HepG2 (cell line): ENCODE data around the gene PLEKHA8. TPM values are rescaled to one million over a fixed set of nuclear protein-coding genes. Genes with fewer than 3 reads are reported as not detected.

Experiments
- ATAC-seq: fragments of 200-7000 bp; cut with Tn5 transposase; 3 replicates; pipeline ENCODE4 v1.9.1; 2020; ENCODE audit warnings: mild to moderate bottlenecking, moderate library complexity
- BruUV-seq: library from RNA; stranded (reverse); fragments of 400-500 nt; replicated peaks from 2 replicates; lab custom pipeline; 2021; lab: Mats Ljungman, UMichigan
- CTCF ChIA-PET: fragments of 300-600 bp; formaldehyde crosslinking; extraction: SDS; loops from one replicate; lab custom pipeline; 2021; ENCODE audit warnings: low total read pairs, inconsistent platforms, low intra/inter-chr PET ratio; lab: Yijun Ruan, JAX
- POLR2A ChIA-PET: fragments of 350-600 bp; sonication (Branson Sonifier 250); formaldehyde crosslinking; loops from one replicate; lab custom pipeline; 2020; ENCODE audit warnings: antibody characterized with exemption, inconsistent platforms; lab: Yijun Ruan, JAX
- DNase-seq: peaks from one replicate; pipeline ENCODE4 v3.0.0-alpha.2; 2015; ENCODE audit warnings: low spot score
- FAIRE-seq: peaks from 3 replicates; lab custom pipeline; 2011; peaks lifted over from hg19 to GRCh38; lab: Jason Lieb, UNC
- H2AFZ ChIP-seq: one replicate; pipeline ENCODE4 v1.6.1; 2011; ENCODE audit warnings: low read length, inconsistent platforms
- H3K27ac ChIP-seq: fragments of 300-600 bp; 3 replicates; pipeline ENCODE4 v1.8.0; 2011; ENCODE audit warnings: mixed run types, mild to moderate bottlenecking, mixed read lengths, low read length, inconsistent platforms; ENCODE audit not compliant: insufficient read depth; ENCODE audit errors: extremely low read length
- H3K27me3 ChIP-seq, 2 experiments: fragments of 200-600 bp in 1 of 2; 2 replicates in 1 of 2; 3 replicates in 1 of 2; pipeline versions ENCODE4 v1.6.0 to v1.8.0; 2011; ENCODE audit warnings: low read length in 2 of 2, mild to moderate bottlenecking in 2 of 2, moderate library complexity in 2 of 2, inconsistent platforms in 1 of 2; ENCODE audit not compliant: insufficient read depth in 2 of 2, control insufficient read depth in 1 of 2
- H3K36me3 ChIP-seq, 2 experiments: fragments of 200-600 bp in 1 of 2; replicated peaks in 1 of 2; 2 replicates in 1 of 2; 3 replicates in 1 of 2; pipeline versions ENCODE4 v1.5.1 to v1.8.0; 2011; ENCODE audit warnings: low read length in 2 of 2, inconsistent platforms in 1 of 2; ENCODE audit not compliant: insufficient read depth in 2 of 2, control insufficient read depth in 1 of 2
- H3K4me1 ChIP-seq: 2 replicates; pipeline ENCODE4 v1.5.1; 2012; ENCODE audit warnings: low read length, inconsistent platforms; ENCODE audit not compliant: insufficient read depth
- H3K4me2 ChIP-seq: 2 replicates; pipeline ENCODE4 v1.6.0; 2011; ENCODE audit warnings: low read depth, low read length, inconsistent platforms
- H3K4me3 ChIP-seq, 3 experiments: fragments of 200-600 bp in 1 of 3; sonication (generic), shearing (Covaris generic) in 1 of 3; replicated peaks in 1 of 3; 2 replicates each; pipeline ENCODE4 v1.5.1; 2011 to 2016; ENCODE audit warnings: low read length in 3 of 3, inconsistent platforms in 2 of 3, low read depth in 2 of 3, mild to moderate bottlenecking in 2 of 3, control low read depth in 1 of 3, mixed read lengths in 1 of 3; ENCODE audit not compliant: insufficient read depth in 1 of 3
- H3K79me2 ChIP-seq: one replicate; pipeline ENCODE4 v1.6.1; 2011; ENCODE audit warnings: low read length, inconsistent platforms; ENCODE audit not compliant: insufficient read depth
- H3K9ac ChIP-seq: 2 replicates; pipeline ENCODE4 v1.6.0; 2011; ENCODE audit warnings: mild to moderate bottlenecking, low read depth, low read length, inconsistent platforms; ENCODE audit not compliant: insufficient read depth
- H3K9me3 ChIP-seq: 2 replicates; pipeline ENCODE4 v1.5.1; 2012; ENCODE audit warnings: mild to moderate bottlenecking, low read length
- H4K20me1 ChIP-seq: 2 replicates; pipeline ENCODE4 v1.6.0; 2011; ENCODE audit warnings: inconsistent platforms, mild to moderate bottlenecking, low read length, moderate library complexity; ENCODE audit not compliant: insufficient read depth
- BCLAF1 ChIP-seq: fragments of 450-650 bp; IDR thresholded peaks from 2 replicates; pipeline ENCODE4 v1.6.1; 2017; ENCODE audit warnings: mild to moderate bottlenecking
- CENPT ChIP-seq: sonication (generic); formaldehyde crosslinking; IDR thresholded peaks from 2 replicates; pipeline ENCODE4 v1.8.0; 2022; ENCODE audit warnings: low read depth, mild to moderate bottlenecking, moderate library complexity, missing genetic modification reagents
- CREB1 ChIP-seq, 2 experiments: fragments of 450-650 bp in 1 of 2; IDR thresholded peaks; 2 replicates each; pipeline ENCODE4 v1.6.1; 2016 to 2017; ENCODE audit warnings: control low read depth in 1 of 2, mild to moderate bottlenecking in 1 of 2, missing compliant biosample characterization in 1 of 2, missing genetic modification characterization in 1 of 2
- PBX2 ChIP-seq: IDR thresholded peaks from 2 replicates; pipeline ENCODE4 v1.6.1; 2016; ENCODE audit warnings: control low read depth
- RFXANK ChIP-seq: IDR thresholded peaks from 2 replicates; pipeline ENCODE4 v1.6.1; 2016
- WGBS: methylation state at CpG from one replicate; pipeline ENCODE4 v1.1.6; 2017; ENCODE audit warnings: low lambda C conversion rate; 5-methylcytosine and 5-hydroxymethylcytosine counted together
- in situ Hi-C: cut with HindIII; loops from 2 replicates; pipeline ENCODE4 v1.10.0; 2017; ENCODE audit warnings: low pct_unique_long_range_greater_than_20kb; ENCODE audit not compliant: extremely low pct_ligation_motif_present
- intact Hi-C: fragments of 100-400 bp; cut with micrococcal nuclease; formaldehyde crosslinking; loops from one replicate; pipeline ENCODE4 v1.10.0; 2022; ENCODE audit not compliant: unreplicated experiment
- polyA plus RNA-seq, 8 experiments: library from polyadenylated mRNA; depleted of rRNA in 3 of 8; stranded (reverse) in 7 of 8; unstranded in 1 of 8; fragments of >200 nt; fragmentation: Illumina TruSeq in 4 of 8; extraction: Trizol in 4 of 8; gene quantifications; 2 replicates each; pipeline versions ENCODE4 v1.2.1 to v1.2.3, GENCODE V29; 2011 to 2016; ENCODE audit warnings: low read depth in 4 of 8, missing spikeins in 1 of 8, mixed read lengths in 1 of 8; ENCODE audit not compliant: insufficient read depth in 1 of 8
- total RNA-seq, 5 experiments: library from RNA; depleted of rRNA; stranded (reverse); fragments of >200 nt; fragmentation: Illumina TruSeq; extraction: Trizol; gene quantifications; 2 replicates each; pipeline ENCODE4 v1.2.3, GENCODE V29; 2016; ENCODE audit warnings: low read depth in 1 of 5

Gene PLEKHA8
- total and polyA plus RNA-seq, 2 of the 13 experiments (the other 11 are each of a cell fraction or from before 2014, with no cell fraction given): 12.5 to 26.4 TPM

DNA sequence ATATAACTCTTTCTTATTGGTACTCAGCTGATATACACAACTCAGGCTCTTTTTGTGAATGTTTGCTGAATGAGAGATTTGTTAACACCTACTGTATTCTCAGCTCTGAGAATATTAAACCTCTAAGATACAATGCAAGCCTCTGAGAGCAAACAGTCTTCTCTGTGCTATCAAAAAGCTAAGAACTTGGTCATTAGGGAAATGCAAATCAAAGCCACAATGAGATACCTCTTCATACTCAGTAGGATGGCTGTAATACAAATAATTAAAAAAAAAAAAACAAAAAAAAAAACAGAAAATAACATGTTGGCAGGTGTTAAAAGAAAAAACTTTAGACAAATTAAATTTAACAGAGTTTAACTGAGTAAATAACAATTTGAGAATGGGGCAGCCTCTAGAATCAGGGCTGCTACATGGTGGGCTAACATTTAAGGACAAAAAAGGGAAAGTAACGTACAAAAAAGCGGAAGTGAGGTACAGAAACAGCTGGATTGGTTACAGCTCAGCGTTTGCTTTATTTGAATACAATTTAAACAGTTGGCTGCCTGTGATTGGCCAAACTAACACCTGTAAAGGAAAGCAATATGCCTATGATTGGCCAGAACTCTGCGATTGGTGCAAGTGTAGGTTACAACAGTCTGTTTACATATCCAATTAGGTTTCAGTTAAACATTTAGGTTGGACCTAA, 91.8 kb downstream of the PLEKHA8 start:
- FAIRE-seq: no peak
- no peaks in the 10 kb centered on the region for H3K27me3 ChIP-seq
- no peak for ATAC-seq
- no peak for DNase-seq
- no peaks in the 10 kb centered on the region for H4K20me1 ChIP-seq
- TF ChIP-seq PBX2 (CRISPR knock-in tag): no peak
- TF ChIP-seq CREB1 (IDR thresholded peaks at IDR 0.05): no peak
- TF ChIP-seq CREB1 (CRISPR knock-in tag; IDR thresholded peaks at IDR 0.05): no peak
- no peak for TF ChIP-seq CENPT
- TF ChIP-seq BCLAF1: no peak
- TF ChIP-seq RFXANK (CRISPR knock-in tag): no peak
- in situ Hi-C loops (no loop called here), intact Hi-C loops (no loop called here)
- H3K9ac ChIP-seq: no peak overlapping the region
- H3K4me1 ChIP-seq: no peaks in the 10 kb centered on the region
- H3K9me3 ChIP-seq: no peaks in the 10 kb centered on the region
- CTCF ChIA-PET: no interaction called here
- no peaks in the 10 kb centered on the region for H3K36me3 ChIP-seq
- H3K4me2 ChIP-seq: no peak overlapping the region
- H3K27ac ChIP-seq: no peak overlapping the region
- POLR2A ChIA-PET: no interaction called here
- no peaks in the 10 kb centered on the region for H3K79me2 ChIP-seq
- H2AFZ ChIP-seq: no peak overlapping the region
- WGBS: 89% methylated on average over 4 of the region's 4 CpGs
- no TSS peak for BruUV-seq
- H3K4me3 ChIP-seq: no peak overlapping the region
